Endothelial cell of umbilical vein (primary cell): ENCODE data around the gene MRPS35. TPM values are rescaled to one million over a fixed set of nuclear protein-coding genes. Genes with fewer than 3 reads are reported as not detected.

ENCODE experiments used
- BruUV-seq: library from RNA; stranded (reverse); fragments of 400-500 nt; replicated peaks from 2 replicates; lab custom pipeline; 2021; lab: Mats Ljungman, UMichigan
- CTCF ChIA-PET: fragments of 300-600, 350-600 bp; sonication (Branson Sonifier 250); formaldehyde crosslinking; loops from one replicate; lab custom pipeline; 2021; ENCODE audit warnings: antibody characterized with exemption, inconsistent platforms; lab: Charles Lee
- POLR2A ChIA-PET: fragments of 300-600, 350-600 bp; sonication (Branson Sonifier 250); formaldehyde crosslinking; loops from one replicate; lab custom pipeline; 2021; ENCODE audit warnings: antibody characterized with exemption, inconsistent platforms; lab: Charles Lee
- DNase-seq: peaks from one replicate; pipeline ENCODE4 v3.0.0-alpha.2; 2011; ENCODE audit warnings: low read depth, low spot score
- FAIRE-seq: peaks from 2 replicates; lab custom pipeline; 2011; peaks lifted over from hg19 to GRCh38; lab: Jason Lieb, UNC
- H2AFZ ChIP-seq: 2 replicates; pipeline ENCODE4 v1.6.0; 2012; ENCODE audit warnings: low read depth, low read length, control low read depth, inconsistent platforms
- H3K27ac ChIP-seq: 2 replicates; pipeline ENCODE4 v1.5.1; 2011; ENCODE audit warnings: low read depth, mild to moderate bottlenecking, control low read depth, low read length, moderate library complexity; ENCODE audit not compliant: insufficient read depth
- H3K27me3 ChIP-seq, 2 experiments: 2 replicates each; pipeline versions ENCODE4 v1.6.0 to v1.6.1; 2011; ENCODE audit warnings: low read length in 2 of 2, mixed read lengths in 1 of 2; ENCODE audit not compliant: control insufficient read depth in 2 of 2, insufficient read depth in 2 of 2
- H3K36me3 ChIP-seq, 2 experiments: 2 replicates in 1 of 2; 3 replicates in 1 of 2; pipeline ENCODE4 v1.5.1; 2011; ENCODE audit warnings: low read length in 2 of 2, mild to moderate bottlenecking in 1 of 2, moderate library complexity in 1 of 2; ENCODE audit not compliant: control insufficient read depth in 2 of 2, insufficient read depth in 2 of 2; ENCODE audit errors: extremely low read depth in 1 of 2
- H3K4me1 ChIP-seq: 3 replicates; pipeline ENCODE4 v1.5.1; 2011; ENCODE audit warnings: mild to moderate bottlenecking, low read length; ENCODE audit not compliant: control insufficient read depth, insufficient read depth; ENCODE audit errors: extremely low read depth
- H3K4me2 ChIP-seq: 2 replicates; pipeline ENCODE4 v1.6.1; 2011; ENCODE audit warnings: low read length, control low read depth, mixed read lengths; ENCODE audit not compliant: insufficient read depth
- H3K4me3 ChIP-seq, 3 experiments: fragments of 200-600 bp in 1 of 3; sonication (generic), shearing (Covaris generic) in 1 of 3; replicated peaks in 1 of 3; 2 replicates each; pipeline ENCODE4 v1.5.1; 2011 to 2016; ENCODE audit warnings: control low read depth in 3 of 3, low read length in 3 of 3, mild to moderate bottlenecking in 2 of 3, inconsistent platforms in 1 of 3, low read depth in 1 of 3, moderate library complexity in 1 of 3; ENCODE audit not compliant: insufficient read depth in 1 of 3
- H3K79me2 ChIP-seq: 2 replicates; pipeline ENCODE4 v1.6.0; 2012; ENCODE audit warnings: low read length, inconsistent platforms; ENCODE audit not compliant: control insufficient read depth, insufficient read depth
- H3K9ac ChIP-seq: replicated peaks from 2 replicates; pipeline ENCODE3; 2011; ENCODE audit warnings: low read length, control low read depth; ENCODE audit not compliant: insufficient read depth; ENCODE audit errors: extremely low read depth
- H3K9me1 ChIP-seq: replicated peaks from 3 replicates; pipeline ENCODE4 v1.6.0; 2011; ENCODE audit warnings: mild to moderate bottlenecking, low read length; ENCODE audit not compliant: control insufficient read depth, insufficient read depth; ENCODE audit errors: extremely low read depth
- H3K9me3 ChIP-seq: replicated peaks from 2 replicates; pipeline ENCODE4 v1.5.1; 2012; ENCODE audit warnings: low read length, inconsistent platforms; ENCODE audit not compliant: control insufficient read depth, insufficient read depth
- H4K20me1 ChIP-seq: replicated peaks from 2 replicates; pipeline ENCODE3; 2011; ENCODE audit warnings: mild to moderate bottlenecking, low read length; ENCODE audit not compliant: control insufficient read depth, insufficient read depth; ENCODE audit errors: extremely low read depth
- CTCF ChIP-seq, 2 donors: IDR thresholded peaks; 1 replicate in 1 of 2; 2 replicates in 1 of 2; pipeline ENCODE4 v1.5.1; 2011; ENCODE audit warnings: low read length in 2 of 2, mild to moderate bottlenecking in 2 of 2, moderate library complexity in 2 of 2, control low read depth in 1 of 2, inconsistent platforms in 1 of 2, low read depth in 1 of 2; ENCODE audit not compliant: insufficient read depth in 1 of 2; ENCODE audit errors: extremely low read depth in 1 of 2
- EZH2 ChIP-seq: IDR thresholded peaks from 2 replicates; pipeline ENCODE4 v1.6.1; 2012; ENCODE audit warnings: borderline replicate concordance, low read depth, mild to moderate bottlenecking, moderate library complexity, low read length, inconsistent platforms; ENCODE audit not compliant: severe bottlenecking
- FOS ChIP-seq: IDR thresholded peaks from 2 replicates; pipeline ENCODE4 v1.6.1; 2011; ENCODE audit warnings: mild to moderate bottlenecking, low read length, moderate library complexity, borderline replicate concordance; ENCODE audit not compliant: insufficient read depth
- GATA2 ChIP-seq: IDR thresholded peaks from 2 replicates; pipeline ENCODE4 v1.7.0; 2011; ENCODE audit warnings: low read depth, mild to moderate bottlenecking, moderate library complexity, mixed read lengths, low read length; ENCODE audit not compliant: insufficient read length, insufficient read depth
- JUN ChIP-seq: IDR thresholded peaks from 2 replicates; pipeline ENCODE4 v1.6.1; 2011; ENCODE audit warnings: borderline replicate concordance, low read depth; ENCODE audit not compliant: insufficient read length, insufficient read depth
- MAX ChIP-seq: IDR thresholded peaks from 2 replicates; pipeline ENCODE4 v1.6.1; 2011; ENCODE audit not compliant: insufficient read depth, insufficient read length
- POLR2AphosphoS5 ChIP-seq: IDR thresholded peaks from 2 replicates; pipeline ENCODE4 v1.6.1; 2012; ENCODE audit warnings: low read depth, mild to moderate bottlenecking, control low read depth, low read length, moderate library complexity; ENCODE audit not compliant: insufficient read depth
- dilution Hi-C: fragments of 300-500 bp; cut with MboI; formaldehyde crosslinking; loops from one replicate; pipeline ENCODE4 v1.15.0; 2019; ENCODE audit warnings: low sequenced_read_pairs; ENCODE audit not compliant: extremely low pct_ligation_motif_present
- intact Hi-C: fragments of 100-400 bp; cut with micrococcal nuclease; formaldehyde crosslinking; loops from one replicate; pipeline ENCODE4 v1.10.0; 2022
- polyA plus RNA-seq, 4 experiments: library from polyadenylated mRNA; depleted of rRNA in 3 of 4; stranded (reverse) in 3 of 4; unstranded in 1 of 4; fragments of >200 nt; gene quantifications; 2 replicates each; pipeline versions ENCODE4 v1.2.1 to v1.2.3, GENCODE V29; 2011 to 2012; ENCODE audit warnings: missing spikeins in 1 of 4
- total RNA-seq: library from RNA; stranded (reverse); gene quantifications from 2 replicates; pipeline ENCODE4 v1.2.3, GENCODE V29; 2021

MRPS35 gene
- total and polyA plus RNA-seq, 2 donors (not counting 3 experiments of a cell fraction or from before 2014, with no cell fraction given) = 22.7 to 38.6 TPM

GRCh38 chr12:27682534-27682933, 28.1 kb upstream of the MRPS35 start:
- Histone ChIP-seq H3K9me1 (no peaks in the 10 kb centered on the region), H3K9me3 (no peaks in the 10 kb centered on the region), H3K4me3 (no peak overlapping the region), H3K36me3 (peaks cover 25 to 35% of the 10 kb centered on the region in 2 experiments), H3K4me1 (no peaks in the 10 kb centered on the region), H2AFZ (no peak overlapping the region), H3K27ac (no peak overlapping the region), H3K9ac (no peak overlapping the region), H3K27me3 (no peaks in the 10 kb centered on the region), H3K4me2 (no peak overlapping the region), H4K20me1 (no peaks in the 10 kb centered on the region), H3K79me2 (no peaks in the 10 kb centered on the region)
- CTCF ChIA-PET = interaction anchor here (1.1 kb wide), 1 partner anchor 159 kb away, joined by 5 read pairs; the partner anchor contains the start of gene PPFIBP1
- no TSS peak for BruUV-seq
- no peak for TF ChIP-seq GATA2
- no peak for TF ChIP-seq JUN
- TF ChIP-seq EZH2 = no peak
- TF ChIP-seq POLR2AphosphoS5 = no peak
- DNase-seq (no peak), FAIRE-seq (no peak)
- dilution Hi-C loops (no loop called here), intact Hi-C loops (no loop called here)
- POLR2A ChIA-PET = no interaction called here

GRCh38 chr12:27685274-27685673, 25.4 kb upstream of the MRPS35 start:
- Histone ChIP-seq H3K27ac (no peak overlapping the region), H3K9me1 (no peaks in the 10 kb centered on the region), H3K4me3 (no peak overlapping the region), H4K20me1 (no peaks in the 10 kb centered on the region), H3K27me3 (no peaks in the 10 kb centered on the region), H2AFZ (no peak overlapping the region), H3K4me2 (no peak overlapping the region), H3K79me2 (no peaks in the 10 kb centered on the region), H3K4me1 (no peaks in the 10 kb centered on the region), H3K36me3 (peaks cover 34% of the 10 kb centered on the region in 2 experiments), H3K9me3 (no peaks in the 10 kb centered on the region), H3K9ac (no peak overlapping the region)
- POLR2A ChIA-PET = no interaction called here
- intact Hi-C loops (no loop called here), dilution Hi-C loops (no loop called here)
- TF ChIP-seq FOS (no peak), MAX (no peak), CTCF (IDR thresholded peaks at IDR 0.05; ENCODE audit: extremely low read depth in 1 of 2, insufficient read depth in 1 of 2, low read depth in 1 of 2, low read length in 2 of 2) (no peak), POLR2AphosphoS5 (no peak), GATA2 (no peak), EZH2 (no peak), JUN (no peak)
- CTCF ChIA-PET = no interaction called here
- BruUV-seq = no TSS peak
- no peak for DNase-seq
- no peak for FAIRE-seq
